GM21723 (cell line): ENCODE measurements around the gene CD7.

ENCODE experiments used
- ATAC-seq: cut with Tn5 transposase; IDR thresholded peaks from one replicate; pipeline ENCODE4 v1.9.1; 2021; ENCODE audit warnings: mild to moderate bottlenecking, moderate library complexity; ENCODE audit not compliant: unreplicated experiment

Gene CD7

GRCh38 chr17:82266142-82266541, 51.3 kb downstream of the CD7 start:
- no peak for ATAC-seq
